22Rv1 (cell line): ENCODE data around the gene SLC22A12.
"Not testable (repeated sequence)": the region's sequence is repeated elsewhere in the genome, so short reads cannot be mapped to it uniquely, and the experiment has no call there.

Source experiments
- H3K27ac ChIP-seq: fragments of 450-650 bp; 2 replicates; pipeline ENCODE4 v1.5.1; 2017
- ZFX ChIP-seq: fragments of 450-650 bp; IDR thresholded peaks from 2 replicates; pipeline ENCODE4 v1.6.1; 2017; ENCODE audit warnings: antibody characterized with exemption, borderline replicate concordance
- TF ChIP-seq, protein P1 (sequence below): fragments of 450-650 bp; IDR thresholded peaks from 2 replicates; pipeline ENCODE4 v1.5.1; 2017; ENCODE audit warnings: mild to moderate bottlenecking

The SLC22A12 gene

DNA sequence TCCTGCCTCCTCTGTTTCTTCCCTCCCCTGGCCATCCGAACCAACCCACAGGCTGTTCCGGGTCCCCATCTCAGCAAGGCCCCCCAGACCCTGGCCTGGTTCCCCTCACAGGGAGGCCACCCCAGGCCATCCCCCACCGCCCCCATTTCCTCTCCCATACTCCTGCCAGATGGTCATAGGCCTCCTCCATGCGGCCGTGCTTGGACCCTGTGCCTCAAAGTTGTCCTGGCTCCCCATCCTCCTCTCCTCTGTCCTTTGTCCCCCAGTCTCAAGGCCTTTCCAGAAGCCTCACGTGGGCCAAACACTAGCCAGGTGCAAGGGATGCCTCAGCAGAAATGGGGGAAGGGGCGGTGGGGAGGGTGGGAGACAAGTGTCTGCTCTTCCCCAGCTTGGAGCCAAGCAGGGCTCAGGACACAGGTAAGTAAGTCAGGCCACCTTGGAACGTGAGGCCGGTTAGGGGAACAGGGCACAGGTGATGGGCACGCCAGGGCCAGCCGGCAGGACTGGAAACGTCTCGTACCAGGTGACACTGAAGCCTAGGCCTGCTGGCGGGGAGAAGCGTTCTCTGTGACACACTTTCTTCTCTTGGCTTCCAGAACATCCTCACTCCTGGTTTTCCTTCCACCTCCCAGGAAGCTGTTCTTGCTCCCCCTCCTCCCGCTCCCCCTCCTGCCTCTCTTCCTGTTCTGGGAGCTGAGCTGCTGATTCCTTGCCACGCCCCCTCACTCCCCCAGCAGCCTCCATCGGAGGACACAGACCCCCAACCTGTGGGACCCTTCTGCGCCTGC, 31.5 kb upstream of the SLC22A12 start:
- TF ChIP-seq, protein P1, sequence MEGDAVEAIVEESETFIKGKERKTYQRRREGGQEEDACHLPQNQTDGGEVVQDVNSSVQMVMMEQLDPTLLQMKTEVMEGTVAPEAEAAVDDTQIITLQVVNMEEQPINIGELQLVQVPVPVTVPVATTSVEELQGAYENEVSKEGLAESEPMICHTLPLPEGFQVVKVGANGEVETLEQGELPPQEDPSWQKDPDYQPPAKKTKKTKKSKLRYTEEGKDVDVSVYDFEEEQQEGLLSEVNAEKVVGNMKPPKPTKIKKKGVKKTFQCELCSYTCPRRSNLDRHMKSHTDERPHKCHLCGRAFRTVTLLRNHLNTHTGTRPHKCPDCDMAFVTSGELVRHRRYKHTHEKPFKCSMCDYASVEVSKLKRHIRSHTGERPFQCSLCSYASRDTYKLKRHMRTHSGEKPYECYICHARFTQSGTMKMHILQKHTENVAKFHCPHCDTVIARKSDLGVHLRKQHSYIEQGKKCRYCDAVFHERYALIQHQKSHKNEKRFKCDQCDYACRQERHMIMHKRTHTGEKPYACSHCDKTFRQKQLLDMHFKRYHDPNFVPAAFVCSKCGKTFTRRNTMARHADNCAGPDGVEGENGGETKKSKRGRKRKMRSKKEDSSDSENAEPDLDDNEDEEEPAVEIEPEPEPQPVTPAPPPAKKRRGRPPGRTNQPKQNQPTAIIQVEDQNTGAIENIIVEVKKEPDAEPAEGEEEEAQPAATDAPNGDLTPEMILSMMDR = no peak
- TF ChIP-seq ZFX = no peak
- H3K27ac ChIP-seq = no peak overlapping the region

DNA sequence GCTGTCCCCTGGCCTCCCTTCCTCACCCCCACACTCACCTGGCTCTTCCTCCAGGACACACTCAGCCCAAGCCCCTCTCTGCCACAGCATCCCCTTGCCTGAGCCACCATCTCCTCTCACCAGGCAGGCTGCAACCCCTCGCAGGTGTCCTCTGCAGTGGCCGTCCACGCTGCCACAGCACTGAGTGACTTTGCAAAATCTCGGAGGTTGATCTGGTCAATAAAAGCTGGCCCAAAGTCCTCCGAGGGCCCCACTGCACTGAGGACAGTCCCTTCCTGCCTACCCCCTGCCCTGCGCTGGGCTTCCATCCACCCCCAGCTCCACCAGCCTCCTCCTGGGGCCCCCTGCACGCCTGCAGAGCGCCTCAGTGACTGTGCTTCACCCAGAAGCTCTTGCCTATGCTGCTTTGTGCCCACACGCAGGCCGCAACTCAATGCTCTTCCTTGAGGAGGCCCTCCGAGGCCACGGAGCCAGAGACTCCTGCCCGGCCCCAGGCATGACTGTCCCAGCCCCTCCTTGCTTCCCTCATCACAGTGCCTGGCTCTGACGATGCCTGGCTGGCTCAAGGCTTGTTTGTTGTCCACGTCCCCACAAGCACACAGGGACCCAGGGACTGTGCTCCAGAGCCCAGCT, 30.8 kb upstream of the SLC22A12 start:
- no peak overlapping the region for H3K27ac ChIP-seq
- TF ChIP-seq, protein P1 = no peak
- no peak for TF ChIP-seq ZFX

GRCh38 chr11:64560941-64561340, 30.1 kb upstream of the SLC22A12 start:
- no peak overlapping the region for H3K27ac ChIP-seq
- no peak for TF ChIP-seq ZFX
- TF ChIP-seq, protein P1 = no peak

DNA sequence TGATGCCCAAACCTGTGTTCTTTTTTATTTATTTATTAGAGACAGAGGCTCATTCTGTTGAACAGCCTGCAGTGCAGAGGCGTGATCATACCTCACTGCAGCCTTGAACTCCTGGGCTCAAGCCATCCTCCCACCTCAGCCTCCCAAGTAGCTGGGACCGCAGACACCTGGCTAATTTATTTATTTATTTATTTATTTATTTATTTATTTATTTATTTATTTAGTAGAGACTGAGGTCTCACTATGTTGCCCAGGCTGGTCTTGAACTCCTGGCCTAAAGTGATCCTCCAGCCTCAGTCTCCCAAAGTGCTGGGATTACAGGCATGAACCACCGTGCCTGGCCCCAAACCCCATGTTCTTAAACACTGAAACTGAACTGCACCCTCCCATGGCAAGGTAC, 29.6 kb upstream of the SLC22A12 start:
- H3K27ac ChIP-seq = not testable (repeated sequence)

DNA sequence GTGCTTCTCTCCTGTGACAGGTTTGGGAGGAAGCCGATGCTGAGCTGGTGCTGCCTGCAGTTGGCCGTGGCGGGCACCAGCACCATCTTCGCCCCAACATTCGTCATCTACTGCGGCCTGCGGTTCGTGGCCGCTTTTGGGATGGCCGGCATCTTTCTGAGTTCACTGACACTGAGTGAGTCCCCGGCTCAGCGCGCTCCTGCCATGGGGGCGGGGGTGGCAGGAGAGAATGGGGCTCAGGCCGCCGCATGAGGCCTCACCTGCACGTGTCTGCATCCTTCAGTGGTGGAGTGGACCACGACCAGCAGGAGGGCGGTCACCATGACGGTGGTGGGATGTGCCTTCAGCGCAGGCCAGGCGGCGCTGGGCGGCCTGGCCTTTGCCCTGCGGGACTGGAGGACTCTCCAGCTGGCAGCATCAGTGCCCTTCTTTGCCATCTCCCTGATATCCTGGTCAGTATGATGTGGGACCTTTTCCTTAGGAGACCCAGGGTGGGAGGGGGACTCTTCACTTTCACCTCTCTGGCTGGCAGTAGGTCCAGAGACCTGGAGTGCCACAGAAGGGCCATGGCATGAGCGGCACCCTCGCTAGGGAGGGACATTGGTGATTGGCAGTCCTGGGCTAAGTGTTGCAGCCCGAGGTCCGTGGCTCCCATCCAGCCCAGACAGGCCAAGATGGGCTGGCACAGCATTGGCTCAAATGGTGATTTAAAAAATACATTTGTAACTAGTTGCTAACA, 28.9 kb upstream of the SLC22A12 start:
- TF ChIP-seq, protein P1 = no peak
- TF ChIP-seq ZFX = no peak
- no peak overlapping the region for H3K27ac ChIP-seq

DNA sequence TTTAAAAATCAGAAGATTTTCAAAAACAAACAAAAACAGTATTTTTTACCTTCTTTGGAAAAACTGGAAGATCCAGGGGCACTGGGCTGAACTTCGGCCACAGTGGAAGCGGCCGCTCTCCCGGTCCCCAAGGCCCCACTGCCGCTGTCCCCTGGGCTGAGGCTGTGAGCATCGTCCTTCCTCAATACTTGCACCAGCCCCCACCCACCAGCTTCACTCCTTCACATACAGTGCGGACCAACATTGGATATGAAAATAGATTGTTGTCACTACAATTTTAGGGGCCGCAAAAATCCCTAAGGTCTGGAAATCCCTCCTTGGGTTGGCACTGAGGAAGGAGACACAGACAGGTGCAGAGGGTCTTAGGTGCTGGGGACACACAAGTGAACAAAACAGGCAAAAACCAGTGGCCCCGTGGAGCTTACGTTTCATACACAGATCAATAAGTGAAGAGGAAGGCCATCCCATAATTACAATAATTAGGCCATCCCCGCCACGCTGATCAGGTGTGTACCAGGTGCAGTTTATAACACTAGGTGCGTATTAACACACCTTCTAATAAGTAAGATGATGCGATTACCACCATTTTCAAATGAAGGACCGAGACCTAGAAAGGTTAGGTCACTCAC, 28.2 kb upstream of the SLC22A12 start:
- H3K27ac ChIP-seq = no peak overlapping the region
- TF ChIP-seq ZFX = no peak
- TF ChIP-seq, protein P1 = no peak

GRCh38 chr11:64563966-64564365, 27.1 kb upstream of the SLC22A12 start:
- H3K27ac ChIP-seq = no peak overlapping the region
- TF ChIP-seq ZFX = no peak
- TF ChIP-seq, protein P1 = no peak
